ENCODE data around the gene ERF. TPM values are rescaled to one million over a fixed set of nuclear protein-coding genes. Genes with fewer than 3 reads are reported as not detected.

The ERF gene
- total and polyA plus RNA-seq, 2 donors (not counting 3 experiments of a cell fraction or from before 2014, with no cell fraction given): 102 to 117 TPM

- H3K4me1 ChIP-seq (ENCODE audit: control insufficient read depth, extremely low read depth, insufficient read depth, low read length): peaks cover 6% of the 10 kb centered on the region
- DNase-seq (ENCODE audit: low read depth, low spot score): no peak
- ChIA-PET POLR2A (interaction anchor here (0.5 kb wide), 1 partner anchor 89 kb away, joined by 5 read pairs; no protein-coding TSS in a partner anchor), CTCF (interaction anchor here (0.8 to 6.7 kb wide), 11 partner anchors 10 to 80 kb away, joined by 3 to 60 read pairs (median 4); partner anchors contain the start of gene TMEM145)
- FAIRE-seq: no peak
- no peak overlapping the region for H3K27ac ChIP-seq (ENCODE audit: insufficient read depth, low read depth, low read length)
- H2AFZ ChIP-seq (ENCODE audit: low read depth, low read length): no peak overlapping the region
- no peak for TF ChIP-seq POLR2A (IDR thresholded peaks at IDR 0.05; ENCODE audit: low read depth, low read length)
- TF ChIP-seq JUN (IDR thresholded peaks at IDR 0.05; ENCODE audit: borderline replicate concordance, insufficient read depth, insufficient read length, low read depth): no peak
- H3K9me1 ChIP-seq (replicated peaks; ENCODE audit: control insufficient read depth, extremely low read depth, insufficient read depth, low read length): no peaks in the 10 kb centered on the region
- no peak overlapping the region for H3K4me2 ChIP-seq (ENCODE audit: insufficient read depth, low read length)
- no peak overlapping the region for H3K4me3 ChIP-seq (replicated peaks in 1 of 3; ENCODE audit: insufficient read depth in 1 of 3, low read depth in 1 of 3, low read length in 3 of 3)
- no peaks in the 10 kb centered on the region for H3K9me3 ChIP-seq (replicated peaks; ENCODE audit: control insufficient read depth, insufficient read depth, low read length)
- intact Hi-C loops (cut with micrococcal nuclease): no loop called here
- no TSS peak for BruUV-seq (replicated peaks)
- H3K27me3 ChIP-seq (ENCODE audit: control insufficient read depth in 2 of 2, insufficient read depth in 2 of 2, low read length in 2 of 2): no peaks in the 10 kb centered on the region
- dilution Hi-C loops (cut with MboI; ENCODE audit: extremely low pct_ligation_motif_present, low sequenced_read_pairs): no loop called here
- no peaks in the 10 kb centered on the region for H4K20me1 ChIP-seq (replicated peaks; ENCODE audit: control insufficient read depth, extremely low read depth, insufficient read depth, low read length)
- no peak overlapping the region for H3K9ac ChIP-seq (replicated peaks; ENCODE audit: extremely low read depth, insufficient read depth, low read length)
- peaks cover 2 to 37% of the 10 kb centered on the region in 2 experiments for H3K36me3 ChIP-seq (ENCODE audit: control insufficient read depth in 2 of 2, extremely low read depth in 1 of 2, insufficient read depth in 2 of 2, low read length in 2 of 2)
- H3K79me2 ChIP-seq (ENCODE audit: control insufficient read depth, insufficient read depth, low read length): no peaks in the 10 kb centered on the region
These were observed 42.1 kb upstream of the ERF start for GRCh38 chr19:42297039-42297438.

- Histone ChIP-seq H3K9ac (replicated peaks; ENCODE audit: extremely low read depth, insufficient read depth, low read length) (no peak overlapping the region), H3K4me3 (replicated peaks in 1 of 3; ENCODE audit: insufficient read depth in 1 of 3, low read depth in 1 of 3, low read length in 3 of 3) (no peak overlapping the region), H3K4me1 (ENCODE audit: control insufficient read depth, extremely low read depth, insufficient read depth, low read length) (no peaks in the 10 kb centered on the region), H3K9me1 (replicated peaks; ENCODE audit: control insufficient read depth, extremely low read depth, insufficient read depth, low read length) (no peaks in the 10 kb centered on the region), H3K79me2 (ENCODE audit: control insufficient read depth, insufficient read depth, low read length) (no peaks in the 10 kb centered on the region), H3K27me3 (ENCODE audit: control insufficient read depth in 2 of 2, insufficient read depth in 2 of 2, low read length in 2 of 2) (no peaks in the 10 kb centered on the region), H2AFZ (ENCODE audit: low read depth, low read length) (no peak overlapping the region), H3K9me3 (replicated peaks; ENCODE audit: control insufficient read depth, insufficient read depth, low read length) (no peaks in the 10 kb centered on the region), H3K27ac (ENCODE audit: insufficient read depth, low read depth, low read length) (no peak overlapping the region), H4K20me1 (replicated peaks; ENCODE audit: control insufficient read depth, extremely low read depth, insufficient read depth, low read length) (no peaks in the 10 kb centered on the region), H3K36me3 (ENCODE audit: control insufficient read depth in 2 of 2, extremely low read depth in 1 of 2, insufficient read depth in 2 of 2, low read length in 2 of 2) (peaks cover 4 to 47% of the 10 kb centered on the region in 2 experiments), H3K4me2 (ENCODE audit: insufficient read depth, low read length) (no peak overlapping the region)
- FAIRE-seq (peak; percentile 90), DNase-seq (ENCODE audit: low read depth, low spot score) (peak; percentile 72)
- intact Hi-C loops (cut with micrococcal nuclease): loop anchor here (1.0 kb wide), 2 partner anchors 50 to 163 kb away; no protein-coding TSS in a partner anchor
- no TSS peak for BruUV-seq (replicated peaks)
- ChIA-PET POLR2A (no interaction called here), CTCF (interaction anchor here (0.7 to 6.7 kb wide), 12 partner anchors 9 to 81 kb away, joined by 3 to 60 read pairs (median 4); partner anchors contain the start of gene TMEM145)
- TF ChIP-seq FOS (IDR thresholded peaks at IDR 0.05; ENCODE audit: borderline replicate concordance, insufficient read depth, low read length) (no peak), POLR2AphosphoS5 (IDR thresholded peaks at IDR 0.05; ENCODE audit: insufficient read depth, low read depth, low read length) (no peak), MYC (IDR thresholded peaks at IDR 0.05; ENCODE audit: low read depth, low read length) (no peak), MAX (IDR thresholded peaks at IDR 0.05; ENCODE audit: insufficient read depth, insufficient read length) (no peak), CTCF (IDR thresholded peaks at IDR 0.05; ENCODE audit: extremely low read depth in 1 of 2, insufficient read depth in 1 of 2, low read depth in 1 of 2, low read length in 2 of 2) (peak; percentile 92 to 97), GATA2 (IDR thresholded peaks at IDR 0.05; ENCODE audit: insufficient read depth, insufficient read length, low read depth, low read length) (no peak), EZH2 (IDR thresholded peaks at IDR 0.05; ENCODE audit: borderline replicate concordance, low read depth, low read length, severe bottlenecking) (no peak), POLR2A (IDR thresholded peaks at IDR 0.05; ENCODE audit: low read depth, low read length) (no peak), JUN (IDR thresholded peaks at IDR 0.05; ENCODE audit: borderline replicate concordance, insufficient read depth, insufficient read length, low read depth) (no peak)
- dilution Hi-C loops (cut with MboI; ENCODE audit: extremely low pct_ligation_motif_present, low sequenced_read_pairs): no loop called here
These were observed 41.0 kb upstream of the ERF start for GRCh38 chr19:42295831-42296525.
